Lower leg skin (tissue), 4 donors: ENCODE measurements around the gene PDK3. TPM values are rescaled to one million over a fixed set of nuclear protein-coding genes. Genes with fewer than 3 reads are reported as not detected.

Experiments
- DNase-seq, 2 donors: peaks; one replicate each; pipeline ENCODE4 v3.0.0-alpha.2; 2019; ENCODE audit warnings: low spot score in 2 of 2
- H3K4me3 ChIP-seq: fragments of 200-600 bp; sonication (generic); 2 replicates; pipeline ENCODE4 v1.5.1; 2017; ENCODE audit warnings: mild to moderate bottlenecking, low read depth; ENCODE audit not compliant: poor library complexity, severe bottlenecking
- CTCF ChIP-seq, 3 donors: fragments of 450-650 bp; IDR thresholded peaks; one replicate each; pipeline ENCODE4 v1.5.1; 2016; ENCODE audit warnings: antibody characterized with exemption in 3 of 3, mild to moderate bottlenecking in 3 of 3, moderate library complexity in 2 of 3
- POLR2A ChIP-seq, 2 donors: fragments of 450-650 bp; IDR thresholded peaks; one replicate each; pipeline ENCODE4 v1.6.1; 2016 to 2017; ENCODE audit warnings: antibody characterized with exemption in 2 of 2, mild to moderate bottlenecking in 1 of 2, moderate library complexity in 1 of 2
- WGBS, 2 donors: methylation state at CpG; one replicate each; pipeline ENCODE4 v1.1.5; 2018; 5-methylcytosine and 5-hydroxymethylcytosine counted together
- intact Hi-C: fragments of 100-400 bp; cut with DNase I; formaldehyde crosslinking; loops from one replicate; pipeline ENCODE4 v1.15.0; 2023; ENCODE audit warnings: low total_unique reads
- total RNA-seq, 4 donors: library from RNA; depleted of rRNA; stranded (reverse); fragments of >200 nt; gene quantifications; one replicate each; pipeline ENCODE4 v1.1.0, GENCODE V29; 2016

PDK3 gene
- total RNA-seq, 4 donors from 2014 or later, result 16.7 to 62.4 (median 40.1) TPM

- intact Hi-C loops, result loop anchor here (10.0 kb wide), 1 partner anchor 89 kb away; no protein-coding TSS in a partner anchor
- DNase-seq, result no peak
- WGBS, 2 donors, result 92 to 96% methylated on average over 11 of the region's 11 CpGs
- no peak for TF ChIP-seq POLR2A (IDR thresholded peaks at IDR 0.05)
- TF ChIP-seq CTCF (IDR thresholded peaks at IDR 0.05), result no peak
- no peak overlapping the region for H3K4me3 ChIP-seq
Observed at GRCh38 chrX:24483596-24483995, 18.5 kb downstream of the PDK3 start.

GRCh38 chrX:24485323-24485722, 20.2 kb downstream of the PDK3 start:
- WGBS, 2 donors, result 84 to 90% methylated on average over 5 of the region's 5 CpGs
- no peak overlapping the region for H3K4me3 ChIP-seq
- TF ChIP-seq CTCF (IDR thresholded peaks at IDR 0.05), result no peak
- no peak for TF ChIP-seq POLR2A (IDR thresholded peaks at IDR 0.05)
- no peak for DNase-seq
- intact Hi-C loops, result loop anchor here (10.0 kb wide), 1 partner anchor 91 kb away; no protein-coding TSS in a partner anchor

GRCh38 chrX:24485976-24486680, 21.0 kb downstream of the PDK3 start:
- intact Hi-C loops, result loop anchor here (10.0 kb wide), 1 partner anchor 91 kb away; no protein-coding TSS in a partner anchor
- TF ChIP-seq POLR2A (IDR thresholded peaks at IDR 0.05), result no peak
- no peak for TF ChIP-seq CTCF (IDR thresholded peaks at IDR 0.05)
- 93 to 97% methylated on average over 6 to 10 of the region's 10 CpGs for WGBS, 2 donors
- no peak overlapping the region for H3K4me3 ChIP-seq
- DNase-seq, result no peak

GRCh38 chrX:24487571-24487970, 22.5 kb downstream of the PDK3 start:
- WGBS, 2 donors, result 81 to 85% methylated on average over 3 of the region's 3 CpGs
- intact Hi-C loops, result loop anchor here (10.0 kb wide), 1 partner anchor 93 kb away; no protein-coding TSS in a partner anchor
- DNase-seq, result no peak
- no peak overlapping the region for H3K4me3 ChIP-seq
- TF ChIP-seq CTCF (IDR thresholded peaks at IDR 0.05), result no peak
- no peak for TF ChIP-seq POLR2A (IDR thresholded peaks at IDR 0.05)

GRCh38 chrX:24491741-24492140, 26.7 kb downstream of the PDK3 start:
- no peak for DNase-seq
- WGBS, 2 donors, result 78 to 81% methylated on average over 4 of the region's 4 CpGs
- no peak overlapping the region for H3K4me3 ChIP-seq
- no peak for TF ChIP-seq CTCF (IDR thresholded peaks at IDR 0.05)
- no peak for TF ChIP-seq POLR2A (IDR thresholded peaks at IDR 0.05)
- intact Hi-C loops, result no loop called here
